ENCODE data around the gene C4A. TPM values are rescaled to one million over a fixed set of nuclear protein-coding genes. Genes with fewer than 3 reads are reported as not detected.

The C4A gene
- 5.7 and 5.8 TPM in 2 replicates for total RNA-seq

DNA sequence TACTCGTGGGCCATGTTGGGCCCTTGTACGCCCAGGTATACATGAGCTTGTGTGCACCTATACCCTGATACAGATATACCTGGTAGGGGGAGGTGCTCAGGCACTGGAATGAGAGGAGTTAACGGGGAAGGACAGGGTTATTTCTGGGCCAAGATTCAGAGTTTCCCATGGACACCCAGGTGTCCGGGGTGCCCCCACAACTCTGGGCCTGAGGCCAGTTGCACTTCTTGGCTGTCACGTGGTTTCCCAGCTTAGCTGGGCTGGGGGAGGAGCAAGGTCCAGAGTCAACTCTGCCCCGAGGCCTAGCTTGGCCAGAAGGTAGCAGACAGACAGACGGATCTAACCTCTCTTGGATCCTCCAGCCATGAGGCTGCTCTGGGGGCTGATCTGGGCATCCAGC is at the start of gene C4A:
TSS of gene C4A (plus strand) at position 314 of the 400 bp plus-strand sequence. CDS start at position 365, 51 bp downstream.

DNA sequence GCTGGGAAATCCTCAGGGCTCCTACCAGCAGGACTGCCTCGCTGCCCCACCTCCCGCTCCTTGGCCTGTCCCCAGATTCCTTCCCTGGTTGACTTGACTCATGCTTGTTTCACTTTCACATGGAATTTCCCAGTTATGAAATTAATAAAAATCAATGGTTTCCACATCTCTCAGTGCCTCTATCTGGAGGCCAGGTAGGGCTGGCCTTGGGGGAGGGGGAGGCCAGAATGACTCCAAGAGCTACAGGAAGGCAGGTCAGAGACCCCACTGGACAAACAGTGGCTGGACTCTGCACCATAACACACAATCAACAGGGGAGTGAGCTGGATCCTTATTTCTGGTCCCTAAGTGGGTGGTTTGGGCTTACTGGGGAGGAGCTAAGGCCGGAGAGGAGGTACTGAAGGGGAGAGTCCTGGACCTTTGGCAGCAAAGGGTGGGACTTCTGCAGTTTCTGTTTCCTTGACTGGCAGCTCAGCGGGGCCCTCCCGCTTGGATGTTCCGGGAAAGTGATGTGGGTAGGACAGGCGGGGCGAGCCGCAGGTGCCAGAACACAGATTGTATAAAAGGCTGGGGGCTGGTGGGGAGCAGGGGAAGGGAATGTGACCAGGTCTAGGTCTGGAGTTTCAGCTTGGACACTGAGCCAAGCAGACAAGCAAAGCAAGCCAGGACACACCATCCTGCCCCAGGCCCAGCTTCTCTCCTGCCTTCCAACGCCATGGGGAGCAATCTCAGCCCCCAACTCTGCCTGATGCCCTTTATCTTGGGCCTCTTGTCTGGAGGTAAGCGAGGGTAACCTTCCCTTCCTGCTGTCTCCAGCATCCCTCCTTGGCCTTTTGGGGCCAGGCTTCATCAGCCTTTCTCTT is 36.1 kb upstream of the C4A start, which contains the start of gene CFB:
TSS of gene CFB (plus strand) at position 589 of the 863 bp plus-strand sequence. CDS start at position 716, 127 bp downstream.

DNA sequence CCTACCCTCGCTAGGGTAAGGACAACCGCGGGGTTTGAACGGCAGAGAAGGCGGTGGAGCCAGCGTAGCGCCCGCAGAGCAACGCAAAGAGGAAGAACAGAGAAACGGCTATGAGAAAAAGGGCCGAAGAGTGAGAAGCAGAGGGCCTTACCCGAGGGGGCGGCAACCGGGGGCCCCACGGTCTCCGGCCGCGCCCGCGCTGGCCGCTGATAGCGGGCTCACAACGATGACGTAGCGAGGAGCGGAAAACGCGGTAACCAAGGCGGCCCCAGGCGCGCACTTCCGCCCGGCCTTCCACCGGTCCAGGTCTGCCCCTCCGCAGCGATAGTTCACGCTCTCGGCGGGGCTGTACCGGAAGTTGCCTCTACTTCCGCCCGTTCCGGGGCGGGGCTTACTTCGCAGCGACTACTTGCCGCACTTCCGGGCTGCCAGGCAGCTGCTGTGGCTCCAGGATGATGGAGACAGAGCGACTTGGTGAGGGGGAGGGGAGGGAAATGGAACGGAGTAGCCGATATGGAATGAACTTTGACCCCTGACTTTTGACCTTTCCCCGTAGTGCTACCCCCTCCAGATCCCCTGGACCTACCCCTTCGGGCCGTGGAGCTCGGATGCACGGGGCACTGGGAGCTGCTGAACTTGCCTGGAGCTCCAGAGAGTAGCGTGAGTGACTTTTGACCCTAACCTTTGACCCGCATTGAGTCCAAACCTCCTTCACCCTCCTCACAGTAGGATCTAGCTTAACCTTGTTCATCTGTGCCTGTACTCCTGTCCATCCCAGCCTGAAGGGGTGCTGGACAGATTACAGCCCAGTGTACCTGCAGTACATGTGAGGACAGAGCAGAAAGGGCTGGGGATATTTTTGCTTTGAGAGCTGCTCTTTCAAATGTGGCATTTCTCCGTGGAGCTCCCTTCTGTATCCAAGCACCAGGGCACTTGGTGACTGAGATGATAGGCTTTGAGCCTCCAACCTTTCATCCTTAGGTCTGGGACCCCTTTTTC is 22.8 kb upstream of the C4A start, which contains the start of the genes NELFE and SKIC2:
TSS of gene NELFE (minus strand) at position 231 of the 999 bp plus-strand sequence. CDS start 525 bp downstream, outside the sequence.
TSS of gene SKIC2 (plus strand) at position 435 of the 999 bp plus-strand sequence. CDS start at position 453, 18 bp downstream.

DNA sequence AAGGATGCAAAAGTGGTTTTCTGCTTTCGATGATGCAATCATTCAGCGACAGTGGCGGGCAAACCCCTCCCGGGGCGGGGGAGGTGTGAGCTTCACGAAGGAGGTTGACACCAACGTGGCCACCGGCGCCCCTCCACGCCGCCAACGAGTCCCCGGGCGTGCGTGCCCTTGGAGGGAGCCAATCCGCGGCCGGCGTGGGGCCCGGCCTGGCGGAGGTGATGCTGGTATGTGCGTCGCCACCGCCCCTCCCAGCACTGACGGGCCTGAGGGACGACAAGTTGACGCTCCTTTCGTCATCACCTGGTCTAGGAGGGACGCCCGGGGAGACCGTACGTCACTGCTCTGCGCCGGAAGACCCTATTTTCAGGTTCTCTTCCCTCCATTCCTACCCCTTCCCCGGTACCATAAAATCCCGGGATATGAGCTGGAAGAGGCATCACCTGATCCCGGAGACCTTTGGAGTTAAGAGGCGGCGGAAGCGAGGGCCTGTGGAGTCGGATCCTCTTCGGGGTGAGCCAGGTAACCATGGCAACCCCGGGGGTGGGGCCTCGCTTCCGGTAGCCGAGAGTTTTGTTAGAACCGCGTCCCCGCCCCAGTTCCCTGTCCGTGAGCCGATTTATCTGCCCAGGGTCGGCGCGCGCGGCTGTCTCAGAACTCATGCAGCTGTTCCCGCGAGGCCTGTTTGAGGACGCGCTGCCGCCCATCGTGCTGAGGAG is 9.7 kb upstream of the C4A start, which contains the start of gene DXO:
TSS of gene DXO (minus strand) at position 146 of the 716 bp plus-strand sequence. CDS start 463 bp downstream, outside the sequence.

DNA sequence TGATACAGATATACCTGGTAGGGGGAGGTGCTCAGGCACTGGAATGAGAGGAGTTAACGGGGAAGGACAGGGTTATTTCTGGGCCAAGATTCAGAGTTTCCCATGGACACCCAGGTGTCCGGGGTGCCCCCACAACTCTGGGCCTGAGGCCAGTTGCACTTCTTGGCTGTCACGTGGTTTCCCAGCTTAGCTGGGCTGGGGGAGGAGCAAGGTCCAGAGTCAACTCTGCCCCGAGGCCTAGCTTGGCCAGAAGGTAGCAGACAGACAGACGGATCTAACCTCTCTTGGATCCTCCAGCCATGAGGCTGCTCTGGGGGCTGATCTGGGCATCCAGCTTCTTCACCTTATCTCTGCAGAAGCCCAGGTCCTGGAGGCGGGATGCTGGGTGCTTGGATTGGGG is 32.7 kb downstream of the C4A start, which contains the start of gene C4B:
TSS of gene C4B (plus strand) at position 249 of the 400 bp plus-strand sequence. CDS start at position 300, 51 bp downstream.

DNA sequence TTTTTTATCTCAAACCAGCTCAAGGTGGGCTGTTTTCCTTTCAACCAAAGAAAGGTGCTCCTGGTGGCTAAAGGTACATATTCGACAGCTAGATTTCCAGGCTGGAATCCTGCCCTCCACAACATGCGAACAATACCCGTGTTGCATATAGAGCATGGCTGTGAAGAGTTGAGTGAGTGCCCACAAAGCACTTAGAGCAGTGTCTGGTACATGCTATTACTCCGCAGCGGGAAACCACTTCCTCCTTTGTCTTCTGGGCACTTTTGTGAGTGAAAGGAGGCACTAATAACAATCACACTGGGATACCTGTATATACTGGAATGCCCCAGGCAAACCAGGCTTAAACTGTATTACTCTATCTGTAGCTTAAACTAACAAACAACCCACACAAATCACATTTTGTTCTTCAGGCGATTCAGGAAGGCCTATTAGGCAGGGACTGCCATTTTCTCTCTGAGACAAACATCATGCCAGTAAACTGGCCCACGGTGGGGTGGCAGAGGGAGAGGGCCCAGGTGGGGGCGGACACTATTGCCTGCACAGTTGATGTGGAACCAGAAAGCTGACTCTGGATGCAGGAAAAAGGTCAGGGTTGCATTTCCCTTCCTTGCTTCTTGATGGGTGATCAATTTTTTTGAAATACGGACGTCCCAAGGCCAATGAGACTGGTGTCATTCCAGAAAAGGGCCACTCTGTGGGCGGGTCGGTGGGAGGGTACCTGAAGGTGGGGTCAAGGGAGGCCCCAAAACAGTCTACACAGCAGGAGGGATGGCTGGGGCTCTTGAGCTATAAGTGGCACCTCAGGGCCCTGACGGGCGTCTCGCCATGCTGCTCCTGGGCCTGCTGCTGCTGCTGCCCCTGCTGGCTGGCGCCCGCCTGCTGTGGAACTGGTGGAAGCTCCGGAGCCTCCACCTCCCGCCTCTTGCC is 56.0 kb downstream of the C4A start, which contains the start of gene CYP21A2:
TSS of gene CYP21A2 (plus strand) at position 818 of the 927 bp plus-strand sequence. CDS start at position 826, 8 bp downstream.

Other genes starting within 250 kb of the C4A start
- gene CLIC1, start 245.5 kb upstream of the C4A start, total RNA-seq, result 784 and 832 TPM in 2 replicates
- 5.3 and 5.4 TPM in 2 replicates for gene MSH5, start 242.1 kb upstream of the C4A start, total RNA-seq
- gene SAPCD1, start 219.4 kb upstream of the C4A start, total RNA-seq, result 1.8 and 1.9 TPM in 2 replicates
- gene VWA7, start 204.7 kb upstream of the C4A start, total RNA-seq, result 0.13 and 0.19 TPM in 2 replicates
- 37.6 and 48.4 TPM in 2 replicates for gene VARS1, start 186.3 kb upstream of the C4A start, total RNA-seq
- 17.9 and 25.9 TPM in 2 replicates for gene LSM2, start 175.1 kb upstream of the C4A start, total RNA-seq
- 1.5 and 1.6 TPM in 2 replicates for gene HSPA1L, start 166.8 kb upstream of the C4A start, total RNA-seq
- gene HSPA1A, start 166.5 kb upstream of the C4A start, total RNA-seq, result 97.9 and 108 TPM in 2 replicates
- gene HSPA1B, start 154.3 kb upstream of the C4A start, total RNA-seq, result 158 and 185 TPM in 2 replicates
- gene NEU1, start 119.2 kb upstream of the C4A start, total RNA-seq, result 60.4 and 69.0 TPM in 2 replicates
- 0.13 and 0.44 TPM in 2 replicates for gene SLC44A4, start 103.1 kb upstream of the C4A start, total RNA-seq
- 42.3 and 49.1 TPM in 2 replicates for gene EHMT2, start 84.4 kb upstream of the C4A start, total RNA-seq
- gene ZBTB12, start 80.0 kb upstream of the C4A start, total RNA-seq, result 3.3 and 3.7 TPM in 2 replicates
- gene C2, start 54.3 kb upstream of the C4A start, total RNA-seq, result 2.8 and 4.3 TPM in 2 replicates
- 20.3 and 31.2 TPM in 2 replicates for gene CFB, start 36.0 kb upstream of the C4A start, total RNA-seq
- gene NELFE, start 23.1 kb upstream of the C4A start, total RNA-seq, result 107 and 119 TPM in 2 replicates
- gene SKIC2, start 22.9 kb upstream of the C4A start, total RNA-seq, result 41.2 and 58.4 TPM in 2 replicates
- gene DXO, start 9.9 kb upstream of the C4A start, total RNA-seq, result 9.8 and 10.2 TPM in 2 replicates
- 4.8 and 5.0 TPM in 2 replicates for gene C4B, start 32.7 kb downstream of the C4A start, total RNA-seq
- under 0.01 and 0.62 TPM in 2 replicates for gene CYP21A2, start 56.4 kb downstream of the C4A start, total RNA-seq
- gene TNXB, start 127.3 kb downstream of the C4A start, total RNA-seq, result 33.9 and 58.7 TPM in 2 replicates
- 11.8 and 16.4 TPM in 2 replicates for gene ATF6B, start 146.2 kb downstream of the C4A start, total RNA-seq
- 5.5 and 5.9 TPM in 2 replicates for gene FKBPL, start 148.2 kb downstream of the C4A start, total RNA-seq
- gene PRRT1, start 169.9 kb downstream of the C4A start, total RNA-seq, result 0.26 and 0.50 TPM in 2 replicates
- 28.3 and 69.1 TPM in 2 replicates for gene PPT2, start 172.1 kb downstream of the C4A start, total RNA-seq
- gene EGFL8, start 182.5 kb downstream of the C4A start, total RNA-seq, result 1.2 TPM in 2 replicates
- 14.3 and 17.3 TPM in 2 replicates for gene AGPAT1, start 194.0 kb downstream of the C4A start, total RNA-seq
- gene RNF5, start 196.3 kb downstream of the C4A start, total RNA-seq, result 22.2 and 25.9 TPM in 2 replicates
- gene AGER, start 202.2 kb downstream of the C4A start, total RNA-seq, result 0.13 and 0.37 TPM in 2 replicates
- gene PBX2, start 208.1 kb downstream of the C4A start, total RNA-seq, result 20.5 and 26.3 TPM in 2 replicates
- gene GPSM3, start 210.6 kb downstream of the C4A start, total RNA-seq, result 0.92 and 1.1 TPM in 2 replicates
- 1.3 and 2.2 TPM in 2 replicates for gene NOTCH4, start 242.0 kb downstream of the C4A start, total RNA-seq